Stimulated activated naive CD8-positive, alpha-beta T cell treated with anti-CD3 and anti-CD28 coated beads, Interleukin-15, Interleukin-2, amounts not matched to agents 100 U/mL and 50 U/mL, for 24 hours (primary cell): Measurements from ENCODE around the gene DNAJC6.

Experiments
- ATAC-seq: fragments of 150-1000 bp; cut with Tn5 transposase; one replicate; pipeline ENCODE4 v1.10.0; 2021
- DNase-seq: peaks from one replicate; pipeline ENCODE4 v3.0.0; 2021

Gene DNAJC6

GRCh38 chr1:65292861-65293593 lies 16.3 kb upstream of the DNAJC6 start:
- DNase-seq (no peak), ATAC-seq (no peak)

DNA sequence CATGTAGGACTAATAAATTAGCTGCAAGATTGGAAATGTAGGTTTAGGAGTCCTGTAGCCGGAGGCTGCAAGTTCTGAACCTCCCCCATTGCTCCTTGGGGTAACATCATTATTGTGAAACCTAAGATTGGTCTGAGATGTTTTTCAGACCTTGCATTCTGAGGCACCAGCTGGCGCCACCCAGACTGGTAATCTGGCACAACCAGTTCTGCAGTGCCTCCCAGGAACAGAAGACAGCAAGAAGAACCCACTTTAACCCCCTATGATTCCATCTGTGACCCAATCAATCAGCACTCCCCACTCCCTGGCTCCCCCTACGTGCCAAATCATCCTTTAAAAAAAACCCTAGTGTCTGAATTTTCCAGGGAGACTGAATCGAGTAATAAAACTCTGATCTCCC lies 11.6 kb upstream of the DNAJC6 start:
- no peak for DNase-seq
- ATAC-seq: no peak

DNA sequence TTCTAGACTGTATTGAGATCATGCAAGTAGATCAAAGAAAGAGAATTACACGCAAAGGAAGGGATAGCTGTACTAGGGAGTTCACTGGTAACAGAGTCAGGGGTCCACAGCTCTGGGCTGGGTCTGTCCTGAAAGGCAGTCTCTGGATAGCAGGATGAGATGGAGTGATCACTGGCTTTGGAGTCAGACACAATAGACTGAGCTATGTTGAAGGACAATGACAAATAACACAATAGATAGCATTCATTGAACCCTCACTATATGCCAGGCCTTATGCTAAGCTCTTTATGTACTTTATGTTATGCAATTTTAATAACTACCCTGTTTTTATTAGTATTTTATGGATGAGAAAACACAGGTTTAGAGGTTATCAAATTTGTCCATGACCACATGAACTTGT lies 10.0 kb upstream of the DNAJC6 start:
- DNase-seq: no peak
- no peak for ATAC-seq

DNA sequence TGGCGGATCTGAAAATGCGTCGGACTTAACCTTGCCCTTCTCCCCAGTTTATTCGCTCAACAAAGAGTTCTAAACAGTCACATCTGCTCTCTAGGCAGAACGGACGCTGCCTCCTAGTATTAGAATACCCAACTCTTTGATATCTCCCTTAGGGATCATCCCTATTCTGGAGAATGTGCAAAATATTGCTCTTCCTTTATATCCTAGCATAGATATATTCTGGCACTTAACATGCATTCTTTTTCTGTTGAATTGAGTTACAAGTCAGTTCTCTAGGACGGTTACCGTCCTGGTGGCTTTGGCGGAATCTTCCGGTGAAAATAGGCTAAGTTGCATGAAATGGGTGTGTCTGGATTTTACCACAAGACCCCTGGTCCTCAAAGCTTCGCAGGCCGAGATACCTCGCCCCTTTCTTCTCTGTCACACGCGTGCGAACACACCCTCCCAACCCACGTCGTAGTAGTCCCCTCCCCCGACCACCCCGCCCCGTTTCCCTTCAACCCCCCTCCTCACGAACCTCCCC lies 501 bp upstream of the DNAJC6 start:
- ATAC-seq: no peak
- no peak for DNase-seq

DNA sequence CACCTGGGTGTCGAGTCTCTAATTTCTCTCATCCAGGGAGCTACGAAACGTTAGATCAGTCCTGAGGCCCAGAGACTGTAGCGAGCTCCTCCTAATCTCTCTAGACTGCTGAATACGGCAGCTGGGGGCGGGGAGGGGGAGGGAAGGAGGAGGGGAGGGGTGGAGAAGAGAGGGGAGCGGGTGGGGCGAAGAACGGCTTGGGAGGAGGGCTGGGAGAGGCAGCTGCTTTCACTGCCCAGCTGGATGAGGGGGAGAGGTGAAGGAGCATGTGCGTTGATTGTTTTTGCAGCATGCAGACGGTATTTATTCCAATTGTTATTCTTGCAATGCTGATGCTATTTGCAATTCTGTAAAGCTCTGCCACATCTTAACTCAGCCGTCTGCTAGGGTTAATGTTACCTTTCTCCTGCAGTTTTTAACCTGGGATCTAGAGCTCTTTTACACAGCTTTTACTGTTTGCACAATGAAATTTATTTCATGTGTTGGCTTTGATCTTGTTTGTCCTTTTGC lies 790 bp downstream of the DNAJC6 start:
- DNase-seq: no peak
- no peak for ATAC-seq

GRCh38 chr1:65311760-65312159 lies 2.4 kb downstream of the DNAJC6 start:
- ATAC-seq: no peak
- no peak for DNase-seq

DNA sequence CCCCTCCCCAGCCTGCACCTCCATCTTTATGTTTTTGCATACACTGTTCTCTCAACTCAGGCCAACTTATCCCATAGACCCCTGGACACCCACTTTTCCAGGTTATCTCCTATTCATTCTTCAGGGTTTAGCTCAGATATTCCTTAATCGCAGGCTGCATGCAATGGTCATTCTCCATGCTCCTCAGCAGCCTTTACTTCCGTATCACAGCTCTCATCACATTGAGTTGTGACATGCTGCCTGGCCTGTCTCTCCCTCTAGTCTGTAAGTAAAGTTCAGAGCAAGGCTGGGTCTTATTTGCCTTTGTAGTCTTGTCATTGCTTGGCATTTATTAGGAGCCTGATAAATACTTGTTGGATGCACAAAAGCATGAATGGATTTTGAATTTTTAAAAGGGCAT lies 6.9 kb downstream of the DNAJC6 start:
- DNase-seq: no peak
- ATAC-seq: no peak

- ATAC-seq (no peak), DNase-seq (no peak)
These were observed 8.7 kb downstream of the DNAJC6 start for GRCh38 chr1:65317866-65318653.

GRCh38 chr1:65319141-65319540 lies 9.8 kb downstream of the DNAJC6 start:
- ATAC-seq: no peak
- DNase-seq: no peak

- ATAC-seq (no peak), DNase-seq (no peak)
These were observed 10.4 kb downstream of the DNAJC6 start for GRCh38 chr1:65319754-65320153.

- ATAC-seq (no peak), DNase-seq (no peak)
These were observed 12.5 kb downstream of the DNAJC6 start for GRCh38 chr1:65321879-65322278.

DNA sequence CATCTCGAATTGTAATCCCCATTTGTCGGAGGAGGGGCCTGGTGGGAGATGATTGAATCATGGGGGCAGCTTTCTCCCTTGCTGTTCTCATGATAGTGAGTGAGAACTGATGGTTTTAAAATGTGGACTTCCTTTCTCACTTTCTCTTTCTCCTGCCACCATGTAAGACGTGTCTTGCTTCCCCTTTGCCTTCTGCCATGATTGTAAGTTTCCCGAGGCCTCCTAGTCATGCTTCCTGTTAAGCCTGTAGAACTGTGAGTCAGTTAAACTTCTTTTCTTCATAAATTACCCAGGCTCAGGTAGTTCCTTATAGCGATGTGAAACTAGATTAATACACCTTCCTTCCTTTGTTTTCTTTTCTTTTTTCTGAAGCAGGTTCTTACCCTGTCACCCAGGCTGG lies 13.9 kb downstream of the DNAJC6 start:
- DNase-seq: no peak

DNA sequence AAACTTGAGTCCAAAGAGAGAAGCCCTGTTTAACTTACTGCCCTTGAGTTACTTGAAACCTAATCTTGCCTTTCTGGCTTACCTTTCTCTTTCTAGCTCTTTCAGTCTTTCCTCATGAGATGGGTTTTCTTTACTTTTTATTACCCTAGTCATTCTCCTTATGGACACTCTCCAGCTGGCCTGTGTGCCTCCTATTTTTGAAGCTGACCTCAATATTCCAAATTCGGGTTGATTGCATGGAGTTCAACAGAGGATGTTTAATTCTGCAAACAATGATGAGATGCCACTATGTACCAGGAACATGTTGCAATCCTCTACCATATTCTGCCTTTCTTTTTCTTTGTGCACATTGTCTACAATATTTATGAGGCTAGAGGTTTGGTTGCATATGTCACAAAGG lies 20.7 kb downstream of the DNAJC6 start:
- no peak for DNase-seq
- no peak for ATAC-seq

More for the DNA sequence above, 13.9 kb downstream of the DNAJC6 start:
- no peak for ATAC-seq

DNA sequence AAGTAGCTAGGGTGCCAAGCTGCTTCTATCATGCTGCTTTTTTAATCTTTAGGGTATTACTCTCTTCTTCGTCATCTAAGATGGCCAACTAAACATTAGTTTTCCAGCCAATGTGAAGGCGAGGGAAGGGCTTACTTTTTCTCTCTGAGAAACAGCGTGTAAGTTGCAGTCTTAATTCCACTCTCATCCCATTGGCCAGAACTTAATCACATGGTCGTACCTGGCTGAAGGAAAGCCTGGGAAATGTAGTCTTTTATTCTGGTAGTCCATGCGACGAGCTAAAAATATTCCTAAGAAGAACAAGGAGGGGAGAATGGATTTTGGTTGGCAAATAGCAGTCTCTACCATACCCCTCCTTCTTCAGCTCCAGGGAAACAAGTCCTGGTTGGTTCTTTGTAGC lies 21.5 kb downstream of the DNAJC6 start:
- DNase-seq: no peak
- ATAC-seq: no peak

- DNase-seq (no peak), ATAC-seq (no peak)
These were observed 23.5 kb downstream of the DNAJC6 start for GRCh38 chr1:65332821-65333220.

- DNase-seq (no peak), ATAC-seq (no peak)
These were observed 24.7 kb downstream of the DNAJC6 start for GRCh38 chr1:65334081-65334480.

DNA sequence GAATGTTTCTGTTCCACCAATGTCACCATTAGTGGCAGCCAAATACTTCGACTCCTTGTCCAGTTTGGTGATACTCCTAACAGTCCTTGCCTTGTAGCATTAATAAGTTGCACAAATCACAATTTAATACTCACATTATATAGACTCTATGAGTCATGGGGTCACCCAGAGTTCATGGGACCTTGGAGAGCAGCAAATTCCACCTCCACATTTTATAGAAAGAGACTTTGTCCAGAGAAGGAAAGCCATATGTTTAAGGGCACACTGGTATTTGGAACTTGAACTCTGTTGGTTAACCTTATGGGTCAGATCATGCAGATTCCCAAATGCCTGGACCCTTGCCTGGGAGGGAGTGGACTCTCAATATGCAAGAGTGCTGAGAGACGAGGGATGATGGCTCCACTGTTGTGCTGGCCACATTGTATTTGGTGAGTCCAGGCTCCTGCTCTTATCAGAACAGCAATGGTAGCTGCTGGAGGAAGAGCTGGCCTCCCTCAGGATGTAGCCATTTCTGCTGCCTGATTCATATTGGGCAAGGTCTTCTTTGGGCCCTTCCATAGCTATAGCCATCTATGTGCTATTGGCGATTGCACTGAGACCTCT lies 30.6 kb downstream of the DNAJC6 start:
- DNase-seq (no peak), ATAC-seq (no peak)

- no peak for ATAC-seq
These were observed 32.0 kb downstream of the DNAJC6 start for GRCh38 chr1:65341381-65341780.

DNA sequence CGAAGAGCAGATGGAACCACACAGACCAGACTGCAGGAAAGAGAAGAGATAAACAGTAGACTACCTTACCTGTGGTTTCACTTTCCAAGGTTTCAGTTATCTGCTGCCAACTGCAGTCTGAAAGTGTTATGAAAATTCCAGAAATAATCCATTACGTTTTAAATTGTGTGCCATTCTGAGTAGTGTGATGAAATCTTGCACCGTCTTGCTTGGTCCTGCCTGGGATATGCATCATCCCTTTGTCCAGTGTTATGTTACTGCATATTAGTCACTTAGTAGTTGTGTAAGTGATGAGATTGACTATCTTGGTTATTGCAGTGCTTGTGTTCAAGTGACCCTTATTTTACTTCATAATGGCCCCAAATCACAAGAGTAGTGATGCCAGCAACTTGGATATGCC lies 33.9 kb downstream of the DNAJC6 start:
- DNase-seq (no peak), ATAC-seq (no peak)

More at GRCh38 chr1:65341381-65341780, 32.0 kb downstream of the DNAJC6 start:
- no peak for DNase-seq

DNA sequence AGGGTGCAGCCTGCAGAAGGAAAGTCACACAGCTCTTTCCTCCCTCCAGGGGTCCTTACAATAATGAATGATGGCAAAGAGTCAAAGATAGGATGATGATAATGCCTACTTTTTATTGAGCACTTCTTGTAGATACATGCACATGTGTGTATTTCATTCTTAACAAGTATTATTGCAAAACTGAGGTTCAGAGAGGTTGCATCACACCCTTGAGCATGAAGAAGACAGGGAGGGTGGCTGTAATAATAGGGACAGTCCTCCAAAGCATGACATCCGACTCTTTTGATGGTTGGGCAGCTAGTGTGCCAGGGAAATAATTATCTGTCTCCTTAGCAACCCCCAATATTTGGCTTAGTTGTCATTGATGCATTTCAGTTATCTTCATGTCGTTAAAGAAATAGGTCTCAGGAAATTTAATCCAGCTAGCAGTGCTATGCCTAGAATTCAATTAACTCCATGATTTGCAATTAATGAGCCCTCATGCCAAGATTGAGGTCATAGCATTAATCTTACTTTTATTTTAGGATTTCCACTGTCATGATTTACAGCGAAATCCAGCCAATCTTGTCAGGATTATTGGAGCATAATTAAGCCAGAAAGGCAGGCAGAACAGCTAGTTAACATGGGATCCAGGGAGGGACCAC lies 35.0 kb downstream of the DNAJC6 start:
- DNase-seq (no peak), ATAC-seq (no peak)

GRCh38 chr1:65346190-65346589 lies 36.8 kb downstream of the DNAJC6 start:
- DNase-seq (no peak), ATAC-seq (no peak)

DNA sequence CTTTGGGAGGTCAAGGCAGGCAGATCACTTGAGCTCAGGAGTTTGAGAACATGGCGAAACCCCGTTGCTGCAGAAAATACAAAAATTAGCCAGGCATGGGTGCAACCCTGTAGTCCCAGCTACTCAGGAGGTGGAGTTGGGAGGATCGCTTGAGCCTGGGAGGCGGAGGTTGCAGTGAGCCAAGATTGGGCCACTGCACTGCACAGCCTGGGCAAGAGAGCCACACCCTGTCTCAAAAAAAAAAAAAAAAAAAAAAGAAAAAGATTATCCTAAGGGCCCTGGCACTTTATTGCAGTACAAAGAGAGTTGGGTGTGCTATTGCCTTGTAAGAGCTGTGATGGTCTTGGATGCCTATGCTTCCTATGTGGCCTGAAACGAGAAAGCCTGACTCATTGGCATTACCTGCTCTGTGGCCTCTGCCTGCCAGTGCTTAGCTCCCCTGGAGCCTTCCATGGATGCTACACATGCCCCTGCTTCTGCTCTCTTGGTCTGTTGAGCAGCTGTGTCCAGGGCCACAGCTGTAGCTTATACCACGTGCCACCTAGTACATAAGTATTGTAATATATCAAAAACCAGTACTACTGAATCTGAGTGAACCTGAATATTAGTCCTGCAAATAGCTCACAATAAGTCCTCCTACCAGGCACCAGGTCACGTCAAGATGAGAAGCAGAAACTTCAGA lies 45.8 kb downstream of the DNAJC6 start:
- DNase-seq: no peak
- ATAC-seq: no peak
